ENCODE measurements around the gene PNPO.

The PNPO gene

DNA sequence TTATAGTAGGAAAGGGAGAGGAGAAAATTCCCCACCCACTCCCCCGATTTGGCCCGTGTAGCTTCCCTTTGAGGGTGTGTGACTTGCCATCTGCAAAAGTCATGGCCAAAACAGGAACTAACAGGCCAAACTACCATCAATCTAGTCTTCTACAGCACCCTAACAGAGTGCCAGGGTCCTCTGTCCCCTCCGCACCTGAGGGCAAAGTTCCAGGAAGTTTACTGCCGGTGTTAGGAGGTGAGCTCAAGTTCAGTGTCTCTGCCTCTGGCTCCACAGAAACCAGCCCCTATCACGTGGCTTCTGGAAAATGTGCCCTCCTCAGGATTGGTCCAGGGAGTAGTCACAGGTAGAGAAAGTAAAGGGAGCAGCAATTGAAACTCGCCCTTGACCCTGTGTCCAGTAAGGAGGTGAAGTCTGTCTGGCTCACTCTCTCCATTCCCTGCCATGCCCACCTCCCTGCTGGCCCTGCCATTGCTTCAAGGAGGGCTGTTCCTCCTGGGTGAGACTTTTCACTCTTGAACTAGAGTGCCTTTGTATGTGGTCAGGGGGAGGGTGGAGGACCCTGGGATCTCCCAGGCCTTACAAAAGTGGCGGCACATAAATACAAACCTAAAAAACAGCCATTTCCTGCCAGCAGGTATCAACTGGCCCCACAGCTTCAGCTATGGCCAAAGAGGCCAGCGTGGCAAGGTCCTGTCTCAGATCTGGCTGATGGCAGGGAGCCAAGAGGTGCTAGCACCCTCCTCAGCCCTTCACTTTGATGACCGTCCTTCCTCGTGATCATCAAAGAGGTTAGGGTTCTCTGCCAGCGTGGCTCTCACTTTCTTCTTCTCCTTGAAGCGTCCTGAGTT, 11.0 kb downstream of the PNPO start:
- no peak for DNase-seq

- no peak for DNase-seq
These were observed 12.5 kb downstream of the PNPO start for GRCh38 chr17:47953909-47954308.

GRCh38 chr17:47955497-47956461, 14.4 kb downstream of the PNPO start:
- DNase-seq: peak; percentile 66

DNA sequence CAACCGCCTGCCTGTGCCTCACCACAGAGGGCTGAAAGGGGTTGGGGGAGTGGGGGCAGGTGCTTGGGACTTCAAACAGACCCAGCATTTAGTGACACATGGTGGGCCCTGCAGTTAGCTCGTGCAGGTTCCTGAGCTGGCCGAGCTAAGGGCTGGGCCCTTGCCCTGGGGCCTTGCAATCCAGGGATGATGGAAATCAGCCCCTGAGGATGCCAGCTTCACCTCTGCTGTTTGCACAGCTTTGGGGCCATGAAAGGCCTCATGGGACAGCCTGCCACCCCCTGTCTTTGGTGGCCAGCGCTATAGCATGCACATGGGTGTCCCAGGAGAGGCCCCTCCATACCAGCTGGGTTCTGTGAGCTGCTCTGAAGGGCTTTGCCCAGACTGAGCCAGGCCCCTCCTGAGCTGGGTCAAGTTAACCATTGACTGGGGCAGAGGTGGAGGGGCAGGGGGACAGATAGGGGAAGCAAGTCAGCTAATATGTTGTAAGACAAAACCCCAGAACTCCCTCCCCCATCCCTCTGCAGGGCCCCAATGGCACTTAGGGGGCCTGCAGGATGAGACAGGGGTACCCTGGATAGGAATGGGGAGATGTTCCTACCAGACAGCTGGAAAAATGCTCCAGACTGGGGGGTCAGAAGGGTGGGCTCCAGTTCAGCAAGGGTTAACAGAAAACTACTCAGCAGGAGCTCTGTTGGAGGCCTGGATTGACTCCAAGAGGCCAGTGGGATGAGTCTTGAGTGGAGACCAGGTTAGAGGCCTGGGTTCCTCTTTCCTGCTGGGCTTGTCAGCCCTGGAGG, 15.6 kb downstream of the PNPO start:
- peak; percentile 46 for DNase-seq

DNA sequence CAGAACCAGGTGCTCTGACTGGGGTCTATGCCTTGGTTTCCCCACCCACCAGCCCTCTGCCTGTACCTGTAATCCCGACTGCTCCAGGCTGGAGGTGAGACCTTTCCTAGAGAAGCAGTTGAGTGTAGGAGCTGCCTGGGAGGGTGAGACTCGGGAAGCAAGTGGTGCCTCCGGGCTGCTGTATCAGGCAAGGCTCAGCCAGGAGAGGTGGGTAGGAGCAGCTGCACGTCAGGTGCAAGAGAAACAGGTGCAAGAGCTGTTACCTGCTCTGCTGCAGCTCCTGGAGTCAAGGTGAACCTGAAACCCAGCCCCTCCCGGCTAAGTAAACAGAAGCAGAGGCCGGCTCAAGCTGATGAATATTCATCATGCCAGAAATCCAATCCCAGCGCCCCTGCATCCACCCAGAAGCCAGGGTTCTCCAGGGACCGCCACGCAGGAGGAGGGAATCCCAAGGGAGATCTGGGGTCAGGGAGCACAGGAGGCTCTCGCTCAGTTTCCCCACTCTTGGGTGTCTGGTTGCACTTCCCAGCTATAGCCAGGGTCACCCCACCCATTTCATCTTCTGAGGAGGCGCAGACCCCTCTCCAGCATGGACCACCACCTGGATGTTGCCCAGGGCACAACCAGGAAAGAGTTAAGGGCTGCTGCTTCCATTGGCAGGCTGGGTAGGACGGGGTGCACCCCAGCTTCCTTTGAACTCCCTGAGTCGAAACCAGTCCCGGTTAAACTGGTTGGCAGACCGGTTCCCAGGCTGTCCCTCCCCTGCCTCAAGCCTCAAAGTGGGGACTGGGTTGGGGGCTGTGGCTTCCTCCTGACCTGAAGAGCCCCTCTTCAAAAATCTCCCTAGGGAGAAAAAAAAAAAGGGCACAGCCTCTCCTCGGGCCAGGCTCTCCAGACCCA, 16.5 kb downstream of the PNPO start, which contains the start of gene PRR15L:
PRR15L (minus strand) TSS at position 293 of the 900 bp plus-strand sequence. CDS start 4,649 bp downstream, outside the sequence.
- peak; percentile 87 for DNase-seq

GRCh38 chr17:47959825-47960655, 18.7 kb downstream of the PNPO start:
- peak; percentile 23 for DNase-seq

DNA sequence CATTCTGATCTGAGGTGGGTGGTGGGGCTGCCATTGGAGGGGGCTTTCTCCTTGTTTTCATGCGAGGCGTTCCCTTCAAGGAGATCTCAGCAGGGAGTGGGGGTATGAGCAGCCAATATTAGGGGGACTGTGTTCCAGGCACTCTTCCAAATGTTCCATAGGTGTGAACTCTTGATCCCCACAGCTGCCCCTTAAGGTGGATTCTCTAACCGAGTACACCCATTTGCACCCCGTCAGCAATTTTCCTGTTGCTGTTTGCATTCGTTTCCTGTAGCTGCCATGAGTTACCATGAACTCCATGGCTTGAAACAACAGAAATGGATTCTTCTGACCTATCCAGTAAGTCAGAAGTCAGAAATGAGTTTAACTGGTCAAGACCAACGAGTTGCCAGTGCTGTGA, 20.0 kb downstream of the PNPO start:
- DNase-seq: no peak

DNA sequence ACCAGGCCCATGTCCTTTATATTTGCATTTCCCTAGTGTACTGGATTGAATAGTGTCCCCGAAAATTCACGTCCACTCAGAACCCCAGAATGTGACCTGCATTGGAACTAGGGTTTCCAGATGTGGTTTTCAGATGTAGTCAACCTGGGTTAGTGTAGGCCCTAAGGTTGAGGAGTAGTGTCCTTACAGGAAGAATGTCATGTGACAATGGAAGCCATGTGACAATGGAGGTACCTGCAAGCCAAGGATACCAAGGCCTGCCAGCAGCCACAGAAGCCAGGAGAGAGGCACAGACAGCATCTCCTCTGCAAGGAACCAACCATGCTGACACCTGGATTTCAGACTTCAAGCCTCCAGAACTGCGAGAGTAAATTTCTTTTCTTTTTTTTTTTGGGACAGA, 21.5 kb downstream of the PNPO start:
- DNase-seq: no peak

- DNase-seq: no peak
These were observed 23.5 kb downstream of the PNPO start for GRCh38 chr17:47964856-47965255.

GRCh38 chr17:47966079-47966519, 24.7 kb downstream of the PNPO start:
- DNase-seq: no peak

- DNase-seq: no peak
These were observed 26.4 kb downstream of the PNPO start for GRCh38 chr17:47967607-47968252.

DNA sequence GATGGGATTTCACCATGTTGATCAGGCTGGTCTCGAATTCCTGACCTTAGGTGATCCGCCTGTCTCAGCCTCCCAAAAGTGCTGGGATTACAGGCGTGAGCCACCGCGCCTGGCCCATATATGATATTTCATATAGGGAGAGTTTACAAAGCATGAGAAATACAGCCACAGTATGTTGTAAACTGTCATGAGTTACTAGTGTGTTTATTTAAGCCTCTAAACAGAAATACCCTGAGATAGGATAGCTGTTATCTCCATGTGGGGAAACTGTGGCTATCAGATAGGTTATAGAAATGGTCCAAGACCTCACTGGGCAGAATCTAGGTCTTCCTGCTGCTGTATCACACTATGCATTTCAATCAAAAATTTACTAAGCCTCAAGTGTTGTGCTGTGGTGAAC, 27.5 kb downstream of the PNPO start:
- DNase-seq: no peak

DNA sequence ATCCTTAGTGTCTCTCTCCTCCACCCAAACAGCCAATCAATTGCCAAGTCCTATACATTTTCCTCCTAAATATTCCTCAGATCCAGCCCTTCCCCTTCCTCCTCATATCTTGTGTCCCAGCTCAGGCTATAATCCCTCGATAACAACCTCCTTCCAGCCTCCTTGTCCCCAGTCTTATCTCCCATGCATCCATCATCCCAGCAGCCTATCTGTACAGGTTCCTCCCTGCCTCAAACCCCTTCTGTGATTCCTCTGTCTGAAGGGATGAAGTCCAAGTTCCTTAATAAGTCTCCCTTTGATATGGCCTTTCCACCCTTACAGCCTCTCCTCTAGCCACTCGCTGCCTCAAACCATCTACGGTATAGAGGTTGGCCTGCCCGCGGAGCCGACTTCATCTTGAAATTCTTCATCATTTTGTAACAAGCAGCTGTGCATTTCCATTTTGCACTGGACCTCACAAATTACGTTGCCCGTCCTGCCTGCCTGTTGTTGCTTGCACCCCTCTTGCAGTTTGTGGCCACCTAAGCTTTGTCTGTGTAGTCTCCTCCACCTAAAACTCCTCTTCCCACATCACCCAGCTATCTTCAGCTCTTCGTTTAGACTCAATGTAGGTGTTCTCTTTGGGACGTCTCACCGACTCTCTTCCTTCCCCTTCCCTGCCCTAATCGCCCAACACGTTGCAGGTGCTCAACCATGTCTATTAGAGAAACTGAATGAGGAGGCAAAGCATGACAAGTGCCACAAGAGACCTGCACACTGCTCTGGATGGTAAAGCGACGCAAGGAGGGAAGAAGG, 28.8 kb downstream of the PNPO start:
- DNase-seq: no peak

DNA sequence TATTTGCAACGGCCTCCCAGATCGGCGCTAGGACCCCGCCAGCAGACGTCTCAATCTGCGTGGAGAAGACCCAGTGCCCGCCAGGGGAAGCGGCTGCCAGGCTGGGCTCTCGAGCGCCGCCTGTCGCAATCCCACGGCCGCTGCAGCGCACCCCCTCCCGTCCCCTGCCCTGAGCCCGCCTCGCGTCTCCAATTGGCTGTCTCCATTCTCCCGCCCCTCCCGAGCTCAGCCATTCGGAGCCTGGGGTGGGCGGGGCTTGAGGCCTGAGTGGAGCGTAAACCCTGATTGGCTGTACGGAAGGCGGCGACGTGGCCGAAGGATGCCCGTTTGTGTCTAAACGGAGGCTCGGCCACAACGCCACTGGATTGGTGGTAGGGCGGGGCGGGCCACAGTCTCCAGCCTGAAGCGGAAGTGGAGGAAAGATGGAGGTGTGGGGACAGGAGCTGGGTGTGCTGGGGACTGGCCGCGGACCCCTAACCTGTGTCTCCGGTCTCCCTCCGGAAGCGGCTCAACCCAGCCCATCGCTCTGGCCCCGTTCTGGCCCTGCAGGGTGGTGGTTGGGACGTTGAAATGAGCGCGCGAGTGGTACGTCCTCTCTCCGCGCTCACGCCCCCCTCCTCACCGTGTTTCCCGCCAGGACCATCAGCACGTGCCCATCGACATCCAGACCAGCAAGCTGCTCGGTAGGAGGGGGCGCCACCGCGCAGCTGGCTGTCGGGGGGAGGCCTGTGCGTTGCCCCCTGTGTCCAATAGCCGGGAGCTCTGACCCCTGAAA, 29.5 kb downstream of the PNPO start, which contains the start of gene CDK5RAP3:
CDK5RAP3 (plus strand) TSS at position 389 of the 775 bp plus-strand sequence; CDS start at position 423, 34 bp downstream.
- DNase-seq: peak; percentile 98

DNA sequence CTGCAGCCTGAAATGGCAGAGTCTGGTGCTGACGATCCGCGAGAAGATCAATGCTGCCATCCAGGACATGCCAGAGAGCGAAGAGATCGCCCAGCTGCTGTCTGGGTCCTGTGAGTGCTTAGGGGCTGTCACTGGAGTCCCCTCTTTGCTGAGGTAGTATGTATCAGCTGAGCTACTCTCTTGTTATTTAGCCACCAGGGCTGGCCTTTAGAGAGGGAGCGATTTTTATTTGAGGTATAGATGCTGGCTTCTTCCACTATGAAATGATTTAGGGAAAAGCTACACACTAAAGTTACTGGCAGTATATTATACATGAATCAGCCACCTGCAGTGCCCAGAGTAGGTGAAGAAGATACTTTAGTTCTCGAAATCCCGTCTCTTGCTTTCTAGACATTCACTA, 32.2 kb downstream of the PNPO start:
- DNase-seq: no peak

DNA sequence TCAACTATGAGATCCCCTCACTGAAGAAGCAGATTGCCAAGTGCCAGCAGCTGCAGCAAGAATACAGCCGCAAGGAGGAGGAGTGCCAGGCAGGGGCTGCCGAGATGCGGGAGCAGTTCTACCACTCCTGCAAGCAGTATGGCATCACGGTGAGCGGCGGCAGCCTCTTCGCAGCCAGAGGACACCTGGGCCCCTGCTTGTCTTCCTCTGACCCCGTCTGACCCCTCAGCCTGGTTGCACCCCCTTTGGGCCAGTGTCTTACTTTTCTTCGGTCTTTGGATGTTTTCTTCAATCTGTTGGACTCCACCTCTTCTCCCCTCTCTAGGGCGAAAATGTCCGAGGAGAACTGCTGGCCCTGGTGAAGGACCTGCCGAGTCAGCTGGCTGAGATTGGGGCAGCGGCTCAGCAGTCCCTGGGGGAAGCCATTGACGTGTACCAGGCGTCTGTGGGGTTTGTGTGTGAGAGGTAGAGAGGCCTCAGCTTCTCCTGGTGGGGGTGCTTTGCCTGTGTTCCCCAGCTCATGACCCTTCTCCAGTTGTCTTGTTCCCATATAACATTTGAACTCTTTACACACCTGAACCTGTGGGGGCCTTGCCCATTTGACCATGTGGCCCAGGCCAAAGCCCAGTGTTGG, 33.9 kb downstream of the PNPO start:
- no peak for DNase-seq

DNA sequence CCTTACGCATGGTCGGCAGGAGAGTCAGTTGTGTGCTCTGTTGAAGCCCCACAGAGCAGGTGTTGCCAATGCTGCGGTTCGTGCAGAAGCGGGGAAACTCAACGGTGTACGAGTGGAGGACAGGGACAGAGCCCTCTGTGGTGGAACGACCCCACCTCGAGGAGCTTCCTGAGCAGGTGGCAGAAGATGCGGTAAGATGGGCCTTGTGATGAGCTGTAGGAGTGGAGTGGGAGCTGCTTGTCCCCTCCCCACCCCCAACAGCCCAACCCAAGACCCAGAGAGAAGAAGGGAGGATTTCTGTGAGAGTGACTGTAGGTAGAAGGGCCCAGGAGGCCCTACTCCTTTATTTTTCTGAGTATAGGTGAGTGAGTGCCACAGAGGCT, 34.4 kb downstream of the PNPO start:
- DNase-seq: no peak

GRCh38 chr17:47978324-47978723, 37.0 kb downstream of the PNPO start:
- no peak for DNase-seq

All from NCI-H2029 (cell line).